Activated effector memory CD4-positive, alpha-beta T cell treated with anti-CD3 and anti-CD28 coated beads, Interleukin-2, amount 50 U/mL, for 16 hours (primary cell): ENCODE measurements around the gene SLC16A3.

ENCODE experiments used
- DNase-seq: peaks from one replicate; pipeline ENCODE4 v3.0.0-alpha.2; 2020

SLC16A3 gene

GRCh38 chr17:82269882-82270500, 41.1 kb downstream of the SLC16A3 start:
- DNase-seq: no peak

DNA sequence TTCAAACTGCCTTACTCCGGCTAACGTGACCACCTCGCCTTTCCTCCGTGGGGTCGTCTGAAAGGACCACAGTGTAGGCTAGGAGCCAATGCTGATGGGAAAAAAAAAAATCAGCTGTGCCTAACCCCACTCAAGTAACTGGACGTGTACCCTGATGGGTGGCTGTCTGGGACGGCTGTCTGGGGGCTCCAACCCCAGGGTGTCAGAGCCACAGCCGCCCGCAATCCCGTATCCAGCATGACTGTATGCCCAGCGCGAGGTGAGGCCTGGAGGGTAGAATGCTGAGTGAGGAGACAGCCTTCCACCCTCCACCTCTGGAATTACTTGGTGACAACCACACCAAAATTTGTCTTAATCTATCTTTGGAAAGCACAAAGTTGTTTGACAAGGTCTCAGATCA, 41.8 kb downstream of the SLC16A3 start:
- DNase-seq: no peak

DNA sequence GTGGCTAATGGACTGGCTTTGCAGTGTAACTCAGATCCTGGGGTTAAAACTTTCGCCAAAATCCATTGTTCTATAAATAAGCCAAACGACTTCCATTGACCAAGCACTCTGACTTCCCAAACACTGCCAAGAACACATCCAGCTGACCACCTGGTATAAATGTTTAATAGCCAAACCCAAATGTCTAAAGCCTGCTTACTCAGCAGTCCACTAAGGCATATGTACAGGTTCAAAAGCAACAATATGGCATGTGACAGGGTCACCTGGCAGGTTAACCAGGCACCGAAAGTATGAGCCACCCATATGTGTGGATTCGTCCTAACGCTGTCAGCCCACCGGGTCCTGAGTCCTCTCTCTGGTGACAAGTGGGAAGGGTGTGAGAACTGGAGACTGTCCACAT, 42.6 kb downstream of the SLC16A3 start:
- no peak for DNase-seq

GRCh38 chr17:82272495-82273326, 43.9 kb downstream of the SLC16A3 start:
- DNase-seq: peak; percentile 75

- peak; percentile 97 for DNase-seq
These were observed 44.7 kb downstream of the SLC16A3 start, which contains the start of gene CSNK1D for GRCh38 chr17:82273327-82274133. TSS of gene CSNK1D (minus strand) at chr17:82273700. CDS start at chr17:82273381, 319 bp downstream.

- DNase-seq: no peak
These were observed 45.5 kb downstream of the SLC16A3 start for GRCh38 chr17:82274134-82275020.

- no peak for DNase-seq
These were observed 46.5 kb downstream of the SLC16A3 start for GRCh38 chr17:82275326-82275725.

DNA sequence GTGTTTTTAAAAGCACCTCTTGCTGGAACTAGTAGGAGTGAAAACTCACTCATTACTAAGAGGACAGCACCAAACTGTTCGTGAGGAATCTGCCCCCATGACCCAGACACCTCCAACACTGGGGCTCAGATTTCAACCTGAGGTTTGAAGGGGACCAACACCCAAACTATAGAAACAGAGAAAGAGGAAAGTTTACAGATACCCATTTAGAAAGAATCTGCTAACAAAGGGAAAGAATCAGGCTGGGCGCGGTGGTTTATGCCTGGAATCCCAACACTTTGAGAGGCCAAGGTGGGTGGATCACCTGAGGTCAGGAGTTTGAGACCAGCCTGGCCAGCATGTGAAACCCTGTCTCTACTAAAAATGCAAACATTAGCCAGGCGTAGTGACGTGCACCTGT, 48.1 kb downstream of the SLC16A3 start:
- no peak for DNase-seq

GRCh38 chr17:82277851-82278250, 49.0 kb downstream of the SLC16A3 start:
- no peak for DNase-seq

- DNase-seq: no peak
These were observed 49.5 kb downstream of the SLC16A3 start for GRCh38 chr17:82278308-82278707.

GRCh38 chr17:82278786-82279391, 50.0 kb downstream of the SLC16A3 start:
- no peak for DNase-seq

DNA sequence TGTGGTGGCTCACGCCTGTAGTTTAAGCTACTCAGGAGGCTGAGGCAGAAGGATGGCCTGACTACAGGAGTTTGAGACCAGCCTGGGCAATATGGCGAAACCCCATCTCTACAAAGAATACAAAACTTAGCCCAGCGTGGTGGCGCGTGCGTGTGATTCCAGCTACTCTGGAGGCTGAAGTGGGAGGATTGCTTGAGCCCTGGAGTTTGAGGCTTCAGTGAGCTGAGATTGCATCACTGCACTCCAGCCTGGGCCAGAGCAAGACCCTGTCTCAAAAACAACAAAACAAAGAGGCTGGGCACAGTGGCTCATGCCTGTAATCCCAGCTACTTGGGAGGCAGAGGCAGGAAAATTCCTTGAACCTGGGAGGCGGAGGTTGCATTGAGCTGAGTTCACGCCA, 51.7 kb downstream of the SLC16A3 start:
- DNase-seq: no peak

GRCh38 chr17:82281076-82281475, 52.2 kb downstream of the SLC16A3 start:
- no peak for DNase-seq

GRCh38 chr17:82281502-82282238, 52.8 kb downstream of the SLC16A3 start:
- peak; percentile 87 for DNase-seq

GRCh38 chr17:82282239-82283207, 53.7 kb downstream of the SLC16A3 start:
- DNase-seq: no peak

- DNase-seq: peak; percentile 81
These were observed 54.4 kb downstream of the SLC16A3 start for GRCh38 chr17:82283208-82283749.

DNA sequence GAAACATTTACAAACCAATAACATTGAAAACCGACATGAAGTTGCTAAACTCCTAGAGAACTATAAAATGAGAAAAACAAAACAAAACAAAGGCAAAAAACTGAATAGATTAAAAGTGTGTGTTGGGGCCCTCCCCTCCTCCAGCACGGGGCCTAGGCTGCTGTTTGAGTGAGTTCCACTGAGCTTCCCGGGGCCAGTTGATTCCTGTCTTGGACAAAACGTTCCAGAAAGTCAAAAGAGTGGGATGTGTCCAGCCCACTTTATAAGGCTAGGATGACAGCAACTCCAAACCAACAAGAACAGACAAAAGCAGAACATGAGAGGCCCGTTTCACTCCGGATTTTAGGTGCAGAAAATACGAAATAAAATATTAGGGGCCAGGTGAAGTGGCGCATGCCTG, 56.3 kb downstream of the SLC16A3 start:
- DNase-seq: no peak

GRCh38 chr17:82287013-82287867, 58.4 kb downstream of the SLC16A3 start:
- DNase-seq: no peak
